DMS79 treated with DMSO at 0.1 percent for 48 hours (cell line): ENCODE results near the gene PCDHGB1.
"Not testable (repeated sequence)": the region's sequence is repeated elsewhere in the genome, so short reads cannot be mapped to it uniquely, and the experiment has no call there.

Source experiments
- DNase-seq: peaks from one replicate; lab custom pipeline; 2025; lab: John Stamatoyannopoulos, UW

The PCDHGB1 gene

GRCh38 chr5:141383345-141383744 is 33.4 kb downstream of the PCDHGB1 start:
- DNase-seq: no peak

- no peak for DNase-seq
Measured at GRCh38 chr5:141384471-141385267, 34.8 kb downstream of the PCDHGB1 start.

GRCh38 chr5:141387557-141388311 is 37.8 kb downstream of the PCDHGB1 start, which contains the start of gene PCDHGB4:
Gene PCDHGB4, plus strand, starts transcription at chr5:141387698. Its CDS starts 187 bp downstream, at chr5:141387885.
- not testable (repeated sequence) for DNase-seq

GRCh38 chr5:141388661-141389060 is 38.8 kb downstream of the PCDHGB1 start:
- DNase-seq: no peak

GRCh38 chr5:141389153-141390042 is 39.5 kb downstream of the PCDHGB1 start:
- no peak for DNase-seq

GRCh38 chr5:141392429-141393198 is 42.7 kb downstream of the PCDHGB1 start, which contains the start of gene PCDHGA8:
Gene PCDHGA8, plus strand, starts transcription at chr5:141392633. Its CDS starts 181 bp downstream, at chr5:141392814.
- DNase-seq: no peak

GRCh38 chr5:141393267-141393666 is 43.4 kb downstream of the PCDHGB1 start:
- no peak for DNase-seq

- not testable (repeated sequence) for DNase-seq
Measured at GRCh38 chr5:141394401-141395187, 44.7 kb downstream of the PCDHGB1 start.

GRCh38 chr5:141397756-141398551 is 48.1 kb downstream of the PCDHGB1 start, which contains the start of gene PCDHGB5:
Gene PCDHGB5, plus strand, starts transcription at chr5:141397947. Its CDS starts 181 bp downstream, at chr5:141398128.
- DNase-seq: not testable (repeated sequence)

GRCh38 chr5:141398608-141399007 is 48.7 kb downstream of the PCDHGB1 start:
- DNase-seq: no peak

GRCh38 chr5:141399555-141400258 is 49.8 kb downstream of the PCDHGB1 start:
- no peak for DNase-seq
